NCI-H2081 (cell line): ENCODE data around the gene SPIB.
"Not testable (repeated sequence)": the region's sequence is repeated elsewhere in the genome, so short reads cannot be mapped to it uniquely, and the experiment has no call there.

Experiments used
- DNase-seq, 2 experiments: peaks; one replicate each; lab custom pipeline; 2025; lab: John Stamatoyannopoulos, UW

SPIB gene

DNA sequence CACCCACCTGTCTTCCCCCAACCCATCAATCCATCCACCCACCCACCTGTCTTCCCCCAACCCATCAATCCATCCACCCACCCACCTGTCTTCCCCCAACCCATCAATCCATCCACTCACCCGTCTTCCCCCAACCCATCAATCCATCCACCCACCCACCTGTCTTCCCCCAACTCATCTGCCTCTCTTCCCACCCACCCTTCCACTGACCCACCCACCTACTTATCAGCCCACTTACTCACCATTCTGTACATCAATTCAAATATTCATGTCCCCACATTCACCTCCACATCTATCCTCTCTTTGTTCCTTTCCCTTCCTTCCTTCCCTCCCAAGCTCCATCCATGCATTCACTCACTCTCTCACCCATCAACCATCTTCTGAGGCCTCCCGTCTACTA is 20.4 kb downstream of the SPIB start:
- not testable (repeated sequence) for DNase-seq

GRCh38 chr19:50444059-50444458 is 25.3 kb downstream of the SPIB start:
- no peak for DNase-seq

DNA sequence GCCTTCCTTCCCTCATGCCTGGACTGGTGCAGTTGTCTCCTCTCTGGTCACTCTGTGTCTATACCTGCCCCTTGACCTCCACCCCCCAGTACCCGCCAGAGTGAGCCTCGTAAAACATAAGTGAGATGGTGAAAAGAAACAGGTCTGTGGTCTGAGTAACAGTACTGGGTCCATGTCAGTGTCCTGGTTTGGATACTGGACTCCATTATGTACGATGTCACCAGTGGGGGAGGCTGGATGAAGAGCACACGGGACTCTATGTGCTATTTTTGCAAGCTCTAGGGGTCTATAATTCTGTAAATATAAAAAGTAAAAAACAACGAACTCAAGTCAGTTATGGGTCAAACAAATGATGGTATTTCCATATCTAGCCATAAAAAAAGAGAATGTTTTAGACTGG is 28.3 kb downstream of the SPIB start:
- DNase-seq: no peak

DNA sequence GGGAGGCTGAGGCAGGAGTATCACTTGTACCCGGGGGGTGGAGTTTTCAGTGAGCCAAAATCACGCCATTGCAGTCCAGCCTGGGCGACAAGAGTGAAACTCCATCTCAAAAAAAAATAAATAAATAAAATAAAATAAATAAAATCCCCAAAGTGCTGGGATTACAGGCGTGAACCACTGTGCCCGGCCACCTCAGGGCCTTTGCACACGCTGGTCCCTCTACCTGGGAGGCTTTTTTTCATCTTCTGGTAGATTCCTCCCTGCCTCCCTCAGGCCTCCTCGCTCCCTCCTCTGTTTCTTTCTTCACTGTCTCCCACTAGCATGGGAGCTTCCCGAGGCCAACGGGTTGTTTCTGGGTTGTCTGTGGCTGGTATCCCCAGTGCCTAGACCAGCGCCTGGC is 29.0 kb downstream of the SPIB start:
- no peak for DNase-seq

DNA sequence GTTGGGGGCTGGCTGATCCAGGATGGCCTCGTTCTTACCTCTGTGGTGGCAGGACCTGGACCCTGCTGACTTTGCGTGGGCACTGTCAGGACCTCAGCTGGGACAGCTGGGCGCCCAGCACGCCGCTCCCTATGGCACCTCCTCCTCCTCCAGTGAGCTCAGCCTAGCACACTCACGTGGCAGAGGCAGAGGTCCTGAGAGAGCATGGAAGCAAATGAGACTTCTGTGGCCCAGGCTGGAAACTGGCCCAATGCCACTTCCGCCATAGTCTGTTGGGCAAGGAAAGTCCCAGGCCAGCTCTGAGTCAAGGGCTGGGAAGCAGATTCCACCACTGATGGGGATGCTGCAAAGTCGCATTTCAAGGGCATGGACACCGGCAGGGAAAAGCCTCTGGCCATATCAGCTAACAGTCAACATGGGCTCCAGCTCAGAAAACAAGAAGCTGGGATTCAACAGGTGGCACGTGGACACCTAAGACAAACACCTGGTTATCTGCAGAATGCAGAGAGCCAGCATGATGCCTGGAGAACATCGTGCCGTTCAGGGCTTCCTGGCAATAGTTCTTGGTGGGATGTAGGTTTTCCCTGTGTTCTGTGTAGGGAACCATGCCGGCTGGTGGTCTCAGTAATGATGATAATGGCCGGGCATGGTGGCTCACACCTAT is 30.6 kb downstream of the SPIB start:
- DNase-seq: no peak

DNA sequence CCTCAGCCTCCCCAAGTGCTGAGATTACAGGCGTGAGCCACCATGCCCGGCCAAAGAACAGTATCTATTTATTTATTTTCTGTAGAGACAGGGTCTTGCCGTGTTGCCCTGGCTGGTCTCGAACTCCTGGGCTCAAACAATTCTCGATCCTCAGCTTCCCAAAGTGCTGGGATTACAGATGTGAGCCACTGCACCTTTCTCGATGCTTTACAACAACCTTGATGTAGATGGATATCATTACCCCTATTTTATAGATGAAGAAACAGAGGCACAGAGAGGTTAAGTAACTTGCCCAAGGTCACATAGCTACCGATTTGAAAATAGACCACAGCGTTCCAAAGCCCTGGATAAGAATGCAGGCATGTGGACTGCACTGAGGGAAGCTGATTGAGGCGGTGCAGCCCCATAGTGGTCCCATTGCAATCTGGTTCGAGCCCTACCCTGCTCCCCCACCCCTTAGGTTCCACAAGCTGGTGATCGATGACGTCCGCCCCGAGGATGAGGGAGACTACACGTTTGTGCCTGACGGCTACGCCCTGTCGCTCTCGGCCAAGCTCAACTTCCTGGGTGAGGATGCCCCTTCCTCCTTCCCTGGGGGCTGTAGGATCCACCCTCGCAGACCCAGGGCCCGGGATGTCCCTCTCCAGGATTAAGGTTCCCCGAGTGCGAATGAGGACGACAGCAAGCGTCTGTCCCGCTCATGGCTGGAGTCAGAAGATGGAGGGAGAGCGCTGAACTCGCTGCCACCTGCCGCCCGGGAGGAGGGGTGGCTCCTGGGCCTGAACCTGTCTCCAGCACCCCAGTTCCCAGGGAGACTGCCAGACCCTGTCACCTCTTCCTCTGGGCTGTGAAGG is 31.9 kb downstream of the SPIB start:
- no peak for DNase-seq

DNA sequence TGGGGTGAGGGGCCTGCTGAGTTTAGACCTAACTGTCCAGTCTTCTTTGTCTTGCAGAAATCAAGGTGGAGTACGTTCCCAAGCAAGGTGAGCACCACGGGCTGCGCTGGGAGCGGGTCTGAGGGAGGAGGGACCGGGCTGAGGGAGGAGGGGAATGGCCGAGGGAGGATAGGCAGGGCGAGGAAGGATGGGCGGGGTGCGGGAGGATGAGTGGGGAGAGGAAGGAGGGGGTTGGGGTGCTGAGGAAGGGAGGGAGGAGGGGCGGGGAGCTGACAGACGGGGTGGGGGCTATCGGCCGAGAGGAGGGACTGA is 32.4 kb downstream of the SPIB start:
- DNase-seq: no peak

DNA sequence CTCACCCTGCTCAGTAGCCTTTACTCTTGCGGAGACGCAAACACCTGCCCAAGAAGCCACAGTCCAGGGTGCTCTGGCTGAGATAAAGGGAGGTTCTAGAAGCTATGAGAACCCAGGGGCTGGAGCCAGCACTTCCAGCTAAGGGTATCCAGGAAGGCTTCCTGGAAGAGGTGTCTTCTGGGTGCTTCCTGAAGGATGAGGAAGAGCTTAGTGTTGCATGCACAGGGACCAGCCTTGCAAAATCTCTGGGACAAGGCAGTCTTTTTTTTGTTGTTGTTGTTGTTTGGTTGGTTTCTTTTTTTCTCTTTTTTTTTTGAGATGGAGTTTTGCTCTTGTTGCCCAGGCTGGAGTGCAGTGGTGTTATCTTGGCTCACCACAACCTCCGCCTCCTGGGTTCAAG is 34.5 kb downstream of the SPIB start:
- DNase-seq: no peak

GRCh38 chr19:50455992-50456391 is 37.3 kb downstream of the SPIB start:
- DNase-seq: no peak

DNA sequence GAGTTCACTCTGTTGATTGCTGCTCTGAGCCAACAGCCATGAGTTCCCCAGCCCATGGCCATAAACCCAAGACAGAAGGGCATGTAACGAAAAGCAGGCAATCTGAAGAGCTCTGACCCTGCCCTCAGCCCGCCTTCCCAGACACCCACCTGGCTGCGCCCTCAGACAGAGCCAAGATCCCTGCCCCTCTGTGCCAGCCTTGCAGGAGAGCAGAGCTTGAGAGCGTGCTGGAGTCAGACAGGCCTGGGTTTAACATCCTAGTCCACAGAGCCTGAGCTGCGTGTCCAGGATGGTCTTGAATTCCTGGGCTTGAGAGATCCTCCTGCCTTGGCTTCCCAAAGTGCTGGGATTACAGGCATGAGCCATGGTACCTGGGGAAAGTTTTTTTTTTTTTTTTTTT is 38.6 kb downstream of the SPIB start:
- DNase-seq: no peak

DNA sequence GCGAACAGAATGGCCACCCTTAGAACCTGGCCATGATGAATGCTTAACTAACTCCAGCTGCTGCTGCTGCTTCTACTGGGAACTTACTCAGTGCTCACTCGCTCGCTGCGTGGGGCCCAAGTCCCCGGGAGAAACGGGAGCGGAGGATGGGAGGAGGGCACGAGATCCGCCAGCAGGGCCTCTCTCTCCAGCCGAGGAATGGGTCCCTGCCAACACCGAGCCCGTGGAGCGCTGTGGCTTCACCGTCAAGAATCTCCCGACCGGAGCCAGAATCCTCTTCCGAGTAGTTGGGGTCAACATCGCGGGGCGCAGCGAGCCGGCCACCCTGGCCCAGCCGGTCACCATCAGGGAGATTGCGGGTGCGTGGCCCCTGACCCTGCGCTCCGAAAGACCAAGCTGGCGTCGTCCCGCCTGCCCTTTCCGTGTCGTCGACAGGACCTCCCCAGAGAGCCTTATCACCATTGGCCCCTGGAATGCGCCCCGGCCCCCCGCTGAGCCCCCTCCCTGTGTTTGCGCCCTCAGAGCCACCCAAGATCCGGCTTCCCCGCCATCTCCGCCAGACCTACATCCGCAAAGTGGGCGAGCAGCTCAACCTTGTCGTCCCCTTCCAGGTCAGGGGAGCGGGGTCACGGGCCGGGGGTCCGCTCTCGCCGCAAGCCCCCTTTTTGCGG is 39.8 kb downstream of the SPIB start:
- DNase-seq: no peak

GRCh38 chr19:50459067-50459456 is 40.3 kb downstream of the SPIB start:
- no peak for DNase-seq

DNA sequence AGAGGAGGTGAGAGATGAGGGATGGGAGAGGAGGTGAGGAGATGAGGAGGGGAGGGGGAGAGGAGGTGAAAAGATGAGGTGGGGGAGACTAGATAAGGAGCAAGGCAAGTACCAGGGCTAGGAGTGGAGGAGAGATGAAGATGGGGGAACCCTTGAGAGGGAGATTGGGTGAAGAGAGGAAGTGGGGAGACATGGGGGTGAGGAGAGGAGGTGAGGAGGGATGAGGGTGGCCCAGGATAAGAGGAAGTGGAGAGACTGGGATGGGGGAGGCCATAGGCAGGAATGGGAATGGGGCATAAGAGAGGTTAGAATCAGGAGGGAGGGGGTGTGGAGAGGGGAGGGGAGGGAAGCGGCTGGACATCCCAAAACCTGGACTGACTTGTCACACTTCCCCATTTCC is 40.9 kb downstream of the SPIB start:
- no peak for DNase-seq

GRCh38 chr19:50460161-50460765 is 41.5 kb downstream of the SPIB start:
- no peak for DNase-seq

DNA sequence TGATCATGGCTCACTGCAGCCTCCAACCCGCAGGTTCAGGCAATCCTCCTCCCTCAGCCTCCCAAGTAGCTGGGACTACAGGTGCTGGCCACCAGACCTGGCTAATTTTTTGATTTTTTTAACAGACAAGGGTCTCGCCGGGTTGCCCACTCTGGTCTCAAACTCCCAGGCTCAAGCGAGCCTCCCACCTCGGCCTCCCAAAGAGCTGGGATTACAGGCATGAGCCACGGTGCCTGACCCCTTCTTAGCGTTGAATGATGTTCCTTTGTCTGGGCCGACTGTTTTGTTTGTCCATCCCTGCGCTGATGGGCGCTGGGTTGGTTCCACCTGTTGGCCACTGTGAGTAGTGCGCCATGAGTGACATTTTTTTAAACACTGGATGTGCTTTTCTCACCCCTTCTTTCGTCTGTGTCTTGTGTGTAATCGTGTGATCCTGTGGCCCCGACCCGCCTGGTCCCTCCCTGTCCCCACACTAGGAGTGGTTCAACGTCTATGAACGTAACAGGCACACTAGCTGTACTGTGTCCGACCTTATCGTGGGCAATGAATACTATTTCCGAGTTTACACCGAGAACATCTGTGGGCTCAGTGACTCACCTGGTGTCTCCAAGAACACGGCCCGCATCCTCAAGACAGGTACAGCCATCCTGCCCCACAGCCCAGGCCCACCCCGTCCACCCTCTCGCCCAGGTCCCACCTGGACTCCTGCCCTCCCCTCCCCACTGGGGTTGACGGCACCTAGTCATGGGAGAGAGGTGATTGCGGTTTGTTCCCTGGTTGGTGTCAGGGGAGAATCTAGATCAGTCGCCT is 42.5 kb downstream of the SPIB start:
- peak; percentile 53 to 71 for DNase-seq

GRCh38 chr19:50462970-50463369 is 44.2 kb downstream of the SPIB start:
- DNase-seq: no peak

DNA sequence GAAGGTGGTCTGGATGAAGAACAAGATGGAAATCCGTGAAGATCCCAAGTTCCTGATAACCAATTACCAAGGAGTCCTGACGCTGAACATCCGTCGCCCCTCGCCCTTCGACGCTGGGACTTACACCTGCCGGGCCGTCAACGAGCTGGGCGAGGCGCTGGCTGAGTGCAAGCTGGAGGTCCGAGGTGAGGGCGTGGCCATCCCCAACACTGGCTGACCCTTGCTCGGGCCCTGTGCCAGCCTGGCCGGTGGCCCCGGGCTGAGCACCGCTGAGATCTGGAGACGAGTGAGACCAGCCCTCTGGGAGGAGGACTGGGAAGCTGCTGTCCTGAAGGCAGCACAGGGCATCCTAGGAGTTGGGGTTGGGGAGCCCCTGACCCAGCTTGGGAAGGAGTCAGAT is 45.6 kb downstream of the SPIB start:
- DNase-seq: no peak

GRCh38 chr19:50465000-50465399 is 46.3 kb downstream of the SPIB start:
- no peak for DNase-seq

- no peak for DNase-seq
Observed at GRCh38 chr19:50465986-50466705, 47.4 kb downstream of the SPIB start.

DNA sequence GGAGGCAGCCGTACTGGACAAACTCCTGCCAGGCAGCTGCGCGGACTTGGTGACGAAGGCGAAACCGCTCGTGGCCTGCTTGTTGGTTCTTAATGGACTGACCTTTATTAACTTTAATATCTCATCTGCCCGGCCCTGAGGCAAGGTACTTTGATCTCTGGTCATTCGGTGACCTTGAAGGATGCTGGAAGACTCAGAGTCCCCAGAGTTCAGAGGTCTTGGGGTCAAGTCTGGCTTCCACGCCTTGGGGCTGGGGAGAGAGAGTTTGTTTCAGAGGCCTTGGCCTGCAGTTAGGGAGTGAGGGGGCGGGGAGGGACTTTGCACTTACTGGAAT is 47.9 kb downstream of the SPIB start:
- no peak for DNase-seq

DNA sequence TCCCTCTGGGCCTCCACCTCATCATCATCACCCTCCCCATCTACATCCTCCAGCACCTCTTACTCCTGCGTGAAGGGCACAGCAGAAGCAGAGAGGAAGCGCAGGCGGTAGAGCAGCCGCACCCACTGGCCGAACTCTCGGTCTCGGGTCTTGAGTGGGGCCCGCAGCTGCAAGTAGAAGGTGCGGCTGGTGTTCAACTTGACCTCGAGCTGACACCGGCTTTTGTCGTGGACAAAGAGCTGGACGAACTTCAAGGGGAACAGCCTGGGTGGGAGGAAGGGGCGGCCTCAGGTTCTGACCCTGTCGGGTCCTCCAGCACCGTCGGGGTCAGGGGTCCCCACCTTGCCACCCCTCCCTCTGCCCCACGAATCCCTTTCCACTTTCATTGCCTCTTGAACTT is 48.8 kb downstream of the SPIB start:
- DNase-seq: no peak

DNA sequence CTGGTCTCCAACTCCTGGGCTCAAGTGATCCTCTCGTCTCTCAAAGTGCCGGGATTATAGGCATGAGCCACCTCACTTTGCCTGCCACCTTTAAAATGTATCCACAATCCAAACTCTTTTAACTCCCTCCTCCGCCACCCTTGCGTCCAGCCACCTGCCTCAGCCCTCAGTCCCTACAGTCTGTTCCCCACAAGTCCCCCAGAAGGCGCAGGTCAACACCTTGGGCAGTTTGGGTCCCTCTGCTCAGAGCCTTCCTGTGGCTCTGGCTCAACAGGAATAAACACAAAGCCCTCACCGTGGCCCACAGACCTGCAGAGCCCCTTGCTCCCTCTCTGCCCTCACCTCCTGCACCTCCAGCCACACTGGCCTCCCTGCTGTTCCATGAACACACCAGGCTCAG is 50.1 kb downstream of the SPIB start:
- DNase-seq: no peak
